Adipocyte (in vitro differentiated cells): ENCODE data around the gene ACP3.
A peak's percentile ranks its signal among the peaks of the same experiment; 100 is the strongest.

Experiments
- DNase-seq: peaks from one replicate; pipeline ENCODE4 v3.0.0-alpha.2; 2015; ENCODE audit warnings: low read depth
- H3K27me3 ChIP-seq: replicated peaks from 2 replicates; pipeline ENCODE4 v1.7.0; 2013; ENCODE audit warnings: mild to moderate bottlenecking, low read length, moderate library complexity; ENCODE audit not compliant: control insufficient read depth, insufficient read depth
- H3K36me3 ChIP-seq: 2 replicates; pipeline ENCODE4 v1.7.0; 2013; ENCODE audit warnings: low read length, mild to moderate bottlenecking, moderate library complexity; ENCODE audit not compliant: control insufficient read depth, insufficient read depth, severe bottlenecking
- H3K4me1 ChIP-seq: 2 replicates; pipeline ENCODE4 v1.7.0; 2013; ENCODE audit warnings: mild to moderate bottlenecking, low read length, moderate library complexity; ENCODE audit not compliant: control insufficient read depth, insufficient read depth
- H3K4me3 ChIP-seq: 2 replicates; pipeline ENCODE4 v1.7.0; 2013; ENCODE audit warnings: mild to moderate bottlenecking, low read length, moderate library complexity
- H3K9ac ChIP-seq: 2 replicates; pipeline ENCODE4 v1.7.0; 2013; ENCODE audit warnings: mild to moderate bottlenecking, low read length, moderate library complexity
- H3K9me3 ChIP-seq: 2 replicates; pipeline ENCODE4 v1.7.0; 2013; ENCODE audit warnings: mild to moderate bottlenecking, low read length, moderate library complexity; ENCODE audit not compliant: control insufficient read depth

The ACP3 gene

GRCh38 chr3:132346841-132347736, 29.9 kb downstream of the ACP3 start:
- peak; percentile 49 for DNase-seq
- H3K36me3 ChIP-seq, result no peaks in the 10 kb centered on the region
- H3K27me3 ChIP-seq, result no peaks in the 10 kb centered on the region
- H3K4me3 ChIP-seq, result no peak overlapping the region
- no peaks in the 10 kb centered on the region for H3K9me3 ChIP-seq
- H3K4me1 ChIP-seq, result peaks cover 18% of the 10 kb centered on the region
- H3K9ac ChIP-seq, result no peak overlapping the region

- Histone ChIP-seq H3K27me3 (no peaks in the 10 kb centered on the region), H3K4me3 (no peak overlapping the region), H3K4me1 (peaks cover 19% of the 10 kb centered on the region), H3K36me3 (no peaks in the 10 kb centered on the region), H3K9me3 (no peaks in the 10 kb centered on the region), H3K9ac (no peak overlapping the region)
- no peak for DNase-seq
These were observed 30.6 kb downstream of the ACP3 start for GRCh38 chr3:132347811-132348210.

GRCh38 chr3:132348531-132348930, 31.3 kb downstream of the ACP3 start:
- H3K9me3 ChIP-seq, result no peaks in the 10 kb centered on the region
- H3K27me3 ChIP-seq, result no peaks in the 10 kb centered on the region
- no peak overlapping the region for H3K9ac ChIP-seq
- no peaks in the 10 kb centered on the region for H3K36me3 ChIP-seq
- peaks cover 20% of the 10 kb centered on the region for H3K4me1 ChIP-seq
- no peak for DNase-seq
- no peak overlapping the region for H3K4me3 ChIP-seq

GRCh38 chr3:132350814-132351213, 33.6 kb downstream of the ACP3 start:
- Histone ChIP-seq H3K36me3 (no peaks in the 10 kb centered on the region), H3K27me3 (no peaks in the 10 kb centered on the region), H3K9me3 (no peaks in the 10 kb centered on the region), H3K4me1 (peaks cover 14% of the 10 kb centered on the region), H3K4me3 (no peak overlapping the region), H3K9ac (no peak overlapping the region)
- no peak for DNase-seq

GRCh38 chr3:132351222-132351806, 34.1 kb downstream of the ACP3 start:
- Histone ChIP-seq H3K27me3 (peaks cover under 1% of the 10 kb centered on the region), H3K9me3 (no peaks in the 10 kb centered on the region), H3K4me3 (no peak overlapping the region), H3K36me3 (no peaks in the 10 kb centered on the region), H3K9ac (no peak overlapping the region), H3K4me1 (peaks cover 14% of the 10 kb centered on the region)
- DNase-seq, result no peak

- no peaks in the 10 kb centered on the region for H3K36me3 ChIP-seq
- no peaks in the 10 kb centered on the region for H3K9me3 ChIP-seq
- DNase-seq, result peak; percentile 89
- peaks cover 4% of the 10 kb centered on the region for H3K4me1 ChIP-seq
- no peak overlapping the region for H3K9ac ChIP-seq
- H3K4me3 ChIP-seq, result no peak overlapping the region
- peaks cover 3% of the 10 kb centered on the region for H3K27me3 ChIP-seq
These were observed 35.4 kb downstream of the ACP3 start for GRCh38 chr3:132352556-132353143.

- no peak for DNase-seq
- no peaks in the 10 kb centered on the region for H3K36me3 ChIP-seq
- peaks cover 3% of the 10 kb centered on the region for H3K27me3 ChIP-seq
- no peak overlapping the region for H3K4me3 ChIP-seq
- no peaks in the 10 kb centered on the region for H3K9me3 ChIP-seq
- H3K4me1 ChIP-seq, result peaks cover 4% of the 10 kb centered on the region
- no peak overlapping the region for H3K9ac ChIP-seq
These were observed 37.9 kb downstream of the ACP3 start for GRCh38 chr3:132354916-132355702.

GRCh38 chr3:132356568-132356967, 39.4 kb downstream of the ACP3 start:
- H3K36me3 ChIP-seq, result no peaks in the 10 kb centered on the region
- H3K9ac ChIP-seq, result no peak overlapping the region
- DNase-seq, result no peak
- H3K27me3 ChIP-seq, result peaks cover 3% of the 10 kb centered on the region
- no peaks in the 10 kb centered on the region for H3K9me3 ChIP-seq
- peaks cover 4% of the 10 kb centered on the region for H3K4me1 ChIP-seq
- no peak overlapping the region for H3K4me3 ChIP-seq

GRCh38 chr3:132360717-132361116, 43.5 kb downstream of the ACP3 start:
- no peaks in the 10 kb centered on the region for H3K9me3 ChIP-seq
- no peak overlapping the region for H3K4me3 ChIP-seq
- H3K27me3 ChIP-seq, result peaks cover 3% of the 10 kb centered on the region
- no peak overlapping the region for H3K9ac ChIP-seq
- DNase-seq, result no peak
- H3K36me3 ChIP-seq, result no peaks in the 10 kb centered on the region
- no peaks in the 10 kb centered on the region for H3K4me1 ChIP-seq

GRCh38 chr3:132362329-132362728, 45.1 kb downstream of the ACP3 start:
- Histone ChIP-seq H3K36me3 (no peaks in the 10 kb centered on the region), H3K4me1 (no peaks in the 10 kb centered on the region), H3K9me3 (no peaks in the 10 kb centered on the region), H3K9ac (no peak overlapping the region), H3K27me3 (no peaks in the 10 kb centered on the region), H3K4me3 (no peak overlapping the region)
- no peak for DNase-seq

- Histone ChIP-seq H3K36me3 (no peaks in the 10 kb centered on the region), H3K4me1 (no peaks in the 10 kb centered on the region), H3K9ac (no peak overlapping the region), H3K9me3 (no peaks in the 10 kb centered on the region), H3K27me3 (no peaks in the 10 kb centered on the region), H3K4me3 (no peak overlapping the region)
- DNase-seq, result no peak
These were observed 51.3 kb downstream of the ACP3 start for GRCh38 chr3:132368515-132368914.
